Mucosa of descending colon (tissue), 3 donors: ENCODE data around the gene PACRG. TPM values are rescaled to one million over a fixed set of nuclear protein-coding genes. Genes with fewer than 3 reads are reported as not detected.

Experiments
- ATAC-seq: fragments of 200-7000 bp; cut with Tn5 transposase; one replicate; pipeline ENCODE4 v1.9.1; 2020; ENCODE audit warnings: mild to moderate bottlenecking, moderate library complexity
- DNase-seq, 3 donors: peaks; one replicate each; pipeline ENCODE4 v3.0.0-alpha.2; 2020
- H3K36me3 ChIP-seq: fragments of 200-600 bp; one replicate; pipeline ENCODE4 v1.8.0; 2021; ENCODE audit warnings: low read depth, mild to moderate bottlenecking
- H3K4me1 ChIP-seq: fragments of 200-600 bp; one replicate; pipeline ENCODE4 v1.8.0; 2021; ENCODE audit warnings: low read depth, mild to moderate bottlenecking
- H3K4me3 ChIP-seq: fragments of 200-600 bp; one replicate; pipeline ENCODE4 v1.8.0; 2021; ENCODE audit warnings: mild to moderate bottlenecking
- H3K9me3 ChIP-seq: fragments of 200-600 bp; one replicate; pipeline ENCODE4 v1.8.0; 2021; ENCODE audit warnings: mild to moderate bottlenecking
- CTCF ChIP-seq: fragments of 200-600 bp; IDR thresholded peaks from one replicate; pipeline ENCODE4 v1.8.0; 2022; ENCODE audit warnings: antibody characterized with exemption, mild to moderate bottlenecking
- intact Hi-C, 2 donors: fragments of 100-400 bp; cut with DNase I in 1 of 2; cut with micrococcal nuclease in 1 of 2; formaldehyde crosslinking; loops; one replicate each; pipeline versions ENCODE4 v1.11.0 to v1.11.1; 2022; cut with DNase I, micrococcal nuclease
- total RNA-seq, 3 donors: library from RNA; stranded (reverse); fragmentation: NEBNext Ultra II Directional in 2 of 3; extraction: Animal tissue kit (Norgen Biotek cat#: 25700) in 2 of 3; gene quantifications; one replicate each; pipeline versions ENCODE4 v1.2.1 to v1.2.4, GENCODE V29; 2021 to 2023
- donor health status: DM: no; HTN: no; CAD: no; lungs with moderate emphysema.
- donor health status: DM: no; HTN: no; CAD: no.
- donor health status: DM: no; HTN: yes; CAD: no.

Gene PACRG
- total RNA-seq, 3 donors from 2014 or later = 1.1 to 1.5 (median 1.3) TPM

GRCh38 chr6:162942866-162943265, 215.1 kb downstream of the PACRG start:
- Histone ChIP-seq H3K4me3 (no peak overlapping the region), H3K9me3 (peaks cover 8% of the 10 kb centered on the region), H3K4me1 (no peaks in the 10 kb centered on the region), H3K36me3 (no peaks in the 10 kb centered on the region)
- intact Hi-C loops = no loop called here
- ATAC-seq (no peak), DNase-seq (no peak)
- no peak for TF ChIP-seq CTCF

- no peak overlapping the region for H3K4me3 ChIP-seq
- H3K36me3 ChIP-seq = no peaks in the 10 kb centered on the region
These were observed 215.6 kb downstream of the PACRG start for GRCh38 chr6:162943369-162943768.

GRCh38 chr6:162951164-162951743, 223.5 kb downstream of the PACRG start:
- DNase-seq (no peak), ATAC-seq (no peak)
- no peaks in the 10 kb centered on the region for H3K4me1 ChIP-seq
- H3K9me3 ChIP-seq = no peaks in the 10 kb centered on the region
- H3K36me3 ChIP-seq = no peaks in the 10 kb centered on the region
- TF ChIP-seq CTCF = no peak
- intact Hi-C loops = no loop called here
- no peak overlapping the region for H3K4me3 ChIP-seq

More at GRCh38 chr6:162943369-162943768, 215.6 kb downstream of the PACRG start:
- Histone ChIP-seq H3K4me1 (no peaks in the 10 kb centered on the region), H3K9me3 (peaks cover 8% of the 10 kb centered on the region)
- intact Hi-C loops = no loop called here
- ATAC-seq = no peak
- TF ChIP-seq CTCF = no peak
- no peak for DNase-seq

- Histone ChIP-seq H3K36me3 (no peaks in the 10 kb centered on the region), H3K4me1 (no peaks in the 10 kb centered on the region), H3K4me3 (no peak overlapping the region), H3K9me3 (no peaks in the 10 kb centered on the region)
- intact Hi-C loops = no loop called here
- ATAC-seq (no peak), DNase-seq (no peak)
- TF ChIP-seq CTCF = no peak
These were observed 224.6 kb downstream of the PACRG start for GRCh38 chr6:162952423-162952822.

DNA sequence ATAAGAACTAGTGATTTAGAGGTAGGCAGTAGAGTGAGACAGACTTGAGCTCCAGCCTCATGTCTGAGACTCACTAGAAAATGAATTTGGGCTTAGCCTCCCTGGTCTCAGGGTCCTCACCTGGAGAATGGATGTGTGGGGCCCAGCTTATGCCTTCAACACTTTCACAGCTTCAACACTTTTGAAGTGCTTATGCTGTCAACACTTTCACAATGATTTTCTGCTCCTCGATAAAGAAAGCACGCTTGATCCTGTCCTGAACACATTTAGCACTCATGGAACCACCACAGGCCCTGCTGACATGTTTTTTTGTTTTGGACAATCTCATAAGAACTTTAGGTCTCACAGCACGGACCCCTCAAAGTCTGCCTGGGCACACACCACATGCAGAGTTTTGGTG, 229.3 kb downstream of the PACRG start:
- Histone ChIP-seq H3K4me1 (no peaks in the 10 kb centered on the region), H3K4me3 (no peak overlapping the region), H3K9me3 (no peaks in the 10 kb centered on the region), H3K36me3 (no peaks in the 10 kb centered on the region)
- ATAC-seq (no peak), DNase-seq (no peak)
- intact Hi-C loops = no loop called here
- TF ChIP-seq CTCF = no peak
